GM19463 (cell line): ENCODE data around the gene TPCN2.
A peak's percentile ranks its signal among the peaks of the same experiment; 100 is the strongest.
"Not testable (repeated sequence)": the region's sequence is repeated elsewhere in the genome, so short reads cannot be mapped to it uniquely, and the experiment has no call there.

Experiments
- ATAC-seq: cut with Tn5 transposase; IDR thresholded peaks from one replicate; pipeline ENCODE4 v1.9.1; 2021; ENCODE audit warnings: mild to moderate bottlenecking, moderate library complexity; ENCODE audit not compliant: unreplicated experiment

TPCN2 gene

DNA sequence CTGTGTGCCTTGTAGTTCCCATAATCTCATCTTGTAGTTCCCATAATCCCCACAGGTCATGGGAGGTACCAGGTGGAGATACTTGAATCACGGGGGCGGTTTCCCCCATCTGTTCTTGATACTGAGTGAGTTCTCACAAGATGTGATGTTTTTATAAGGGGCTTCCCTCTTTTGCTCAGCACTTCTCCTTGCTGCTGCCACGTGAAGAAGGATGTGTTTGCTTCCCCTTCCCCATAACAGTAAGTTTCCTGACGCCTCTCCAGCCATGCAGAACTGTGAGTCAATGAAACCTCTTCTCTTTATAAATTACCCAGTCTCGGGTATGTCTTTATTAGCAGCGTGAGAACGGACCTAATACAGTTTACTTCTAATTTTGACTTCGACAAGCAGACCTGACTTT is 93.0 kb downstream of the TPCN2 start:
- ATAC-seq = no peak

DNA sequence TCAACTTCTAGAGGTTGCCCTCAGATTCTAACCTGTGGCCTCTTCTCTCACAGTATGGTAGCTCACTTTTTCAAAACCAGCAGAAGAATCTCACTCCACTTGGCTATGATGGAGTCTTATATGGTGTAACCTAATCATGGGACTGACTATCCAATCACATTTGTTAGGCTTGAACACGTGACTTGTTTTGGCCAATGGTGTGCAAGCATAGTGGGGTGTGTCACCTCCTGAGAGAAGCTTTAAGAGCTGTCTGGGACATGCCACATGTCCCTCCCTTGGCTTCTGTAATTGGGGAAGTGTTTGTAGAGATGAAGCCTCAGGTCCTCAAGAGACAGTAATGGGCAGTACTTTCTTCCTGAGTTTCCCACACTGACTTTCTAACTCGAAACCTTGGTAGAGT is 94.2 kb downstream of the TPCN2 start:
- ATAC-seq = no peak

GRCh38 chr11:69144316-69145049 is 95.8 kb downstream of the TPCN2 start:
- no peak for ATAC-seq

DNA sequence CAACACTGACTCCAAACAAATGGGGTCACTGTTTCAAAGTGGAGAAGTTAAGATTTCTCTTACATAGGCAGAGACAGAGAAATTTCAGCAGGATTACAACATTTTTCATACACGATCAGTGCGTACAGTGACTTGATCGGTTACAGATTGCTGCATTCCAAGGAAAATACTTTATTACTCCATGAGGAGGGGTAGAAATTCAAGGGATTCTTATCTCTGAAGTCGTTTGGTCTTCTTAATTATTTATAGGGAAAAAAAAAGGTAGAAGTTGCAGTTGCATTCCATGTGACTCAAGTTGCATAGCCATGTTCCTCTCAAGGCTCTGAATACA is 96.3 kb downstream of the TPCN2 start:
- no peak for ATAC-seq

- no peak for ATAC-seq
These were observed 99.6 kb downstream of the TPCN2 start for GRCh38 chr11:69148377-69148762.

DNA sequence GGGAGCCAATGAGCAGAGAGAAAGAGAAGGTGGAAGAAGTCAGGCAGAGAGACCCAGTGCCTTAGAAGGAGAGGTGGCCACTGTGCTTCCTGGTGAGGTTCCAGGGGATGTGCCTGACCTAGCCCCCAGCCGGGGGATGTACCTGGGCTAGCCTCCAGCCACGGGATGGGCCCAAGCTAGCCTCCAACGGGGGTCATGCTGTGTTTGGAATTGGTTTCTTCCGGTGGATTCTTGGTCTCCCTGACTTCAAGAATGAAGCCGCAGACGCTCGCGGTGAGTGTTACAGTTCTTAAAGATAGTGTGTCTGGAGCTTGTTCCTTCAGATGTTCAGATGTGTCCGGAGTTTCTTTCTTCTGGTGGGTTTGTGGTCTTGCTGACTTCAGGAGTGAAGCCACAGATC is 100.1 kb downstream of the TPCN2 start:
- no peak for ATAC-seq

DNA sequence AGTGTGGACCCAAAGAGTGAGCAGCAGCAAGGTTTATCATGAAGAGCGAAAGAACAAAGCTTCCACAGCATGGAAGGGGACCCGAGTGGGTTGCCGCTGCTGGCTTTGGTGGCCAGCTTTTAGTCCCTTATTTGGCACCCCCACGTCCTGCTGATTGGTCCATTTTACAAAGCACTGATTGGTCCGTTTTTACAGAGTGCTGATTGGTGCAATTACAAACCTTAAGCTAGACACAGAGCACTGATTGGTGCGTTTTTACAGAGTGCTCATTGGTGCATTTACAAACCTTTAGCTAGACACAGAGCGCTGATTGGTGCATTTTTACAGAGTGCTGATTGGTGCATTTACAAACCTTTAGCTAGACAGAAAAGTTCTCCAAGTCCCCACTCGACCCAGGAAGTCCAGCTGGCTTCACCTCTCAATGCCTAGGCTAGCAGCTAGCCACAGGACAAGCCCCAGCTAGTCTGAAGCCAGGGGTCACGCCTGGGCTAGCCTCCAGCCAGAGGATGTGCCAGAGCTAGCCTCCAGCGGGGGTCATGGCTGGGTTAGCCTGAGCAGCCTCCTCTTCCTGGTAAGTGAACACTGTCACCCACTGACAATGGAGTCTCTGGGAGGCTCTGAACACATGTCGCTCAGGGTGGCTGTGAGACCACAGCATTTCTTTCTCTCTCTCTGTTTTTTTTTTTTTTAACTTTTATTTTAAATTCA is 100.8 kb downstream of the TPCN2 start:
- not testable (repeated sequence) for ATAC-seq

GRCh38 chr11:69150175-69150574 is 101.4 kb downstream of the TPCN2 start:
- ATAC-seq = no peak

- no peak for ATAC-seq
These were observed 103.1 kb downstream of the TPCN2 start for GRCh38 chr11:69151836-69152235.

DNA sequence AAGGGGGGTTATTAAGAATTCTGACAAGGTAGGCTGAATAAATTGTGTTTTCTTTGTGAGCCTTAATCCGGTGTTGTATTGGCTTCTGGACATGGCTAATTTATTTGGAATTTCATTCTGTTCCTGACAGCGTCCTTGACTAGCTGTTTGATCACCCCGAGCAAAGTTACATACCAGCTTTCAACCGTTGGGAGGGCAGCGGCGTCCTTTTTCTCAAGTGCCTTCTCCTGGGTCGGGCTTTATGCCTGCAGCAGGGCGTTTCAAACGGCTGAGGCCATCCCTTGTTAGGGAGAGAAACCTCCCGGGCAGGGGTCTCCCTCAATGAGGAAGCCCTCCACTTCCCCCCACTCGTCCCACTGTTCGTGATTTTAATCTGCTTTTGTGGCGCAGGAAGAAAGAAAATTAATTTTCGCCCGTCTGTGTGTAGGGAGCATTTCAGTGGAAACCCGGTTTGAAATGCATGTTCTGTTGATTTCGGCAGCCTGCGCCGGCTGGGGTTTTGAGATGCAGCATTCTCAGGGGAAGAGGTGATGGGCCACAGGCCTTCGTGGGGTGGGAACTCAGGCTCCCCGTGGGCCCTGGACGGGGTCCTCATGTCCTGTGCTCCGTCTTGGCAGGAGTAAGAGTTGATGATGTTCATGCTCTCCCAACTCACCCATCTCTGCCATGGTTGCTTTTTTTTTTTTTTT is 104.1 kb downstream of the TPCN2 start:
- ATAC-seq = no peak

GRCh38 chr11:69153661-69154060 is 104.9 kb downstream of the TPCN2 start:
- no peak for ATAC-seq

DNA sequence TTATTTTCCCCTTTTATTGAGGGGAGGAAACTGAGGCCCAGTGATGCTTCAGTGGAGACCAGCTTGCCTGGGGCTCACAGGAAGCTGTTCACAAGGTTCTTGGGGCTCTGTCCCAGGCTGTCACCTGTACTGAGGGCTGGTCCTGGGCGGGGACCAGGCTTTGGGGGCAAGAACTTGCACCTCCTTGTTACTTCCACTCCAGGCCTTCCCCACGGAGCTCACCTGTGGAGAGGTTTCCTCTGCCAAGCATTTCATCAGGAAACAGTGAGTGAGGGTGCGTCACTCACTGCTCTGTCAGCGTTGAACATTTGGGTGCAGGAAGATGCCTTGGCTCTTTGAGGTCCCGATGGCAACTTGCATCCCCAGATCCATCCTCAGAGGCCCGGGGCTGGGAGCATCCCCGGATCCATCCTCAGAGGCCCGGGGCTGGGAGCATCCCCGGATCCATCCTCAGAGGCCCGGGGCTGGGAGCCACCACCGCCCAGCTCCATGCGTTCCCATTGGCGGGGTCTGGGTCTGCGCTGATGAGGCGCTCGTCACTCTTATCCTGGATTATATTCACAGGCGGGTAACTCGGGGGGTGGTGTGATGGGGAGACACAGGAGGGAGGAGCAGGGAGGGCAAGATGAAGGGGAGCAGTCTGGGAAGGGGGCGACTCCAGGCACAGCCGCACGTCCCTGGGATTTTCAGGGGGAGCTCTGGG is 105.6 kb downstream of the TPCN2 start:
- ATAC-seq = no peak

DNA sequence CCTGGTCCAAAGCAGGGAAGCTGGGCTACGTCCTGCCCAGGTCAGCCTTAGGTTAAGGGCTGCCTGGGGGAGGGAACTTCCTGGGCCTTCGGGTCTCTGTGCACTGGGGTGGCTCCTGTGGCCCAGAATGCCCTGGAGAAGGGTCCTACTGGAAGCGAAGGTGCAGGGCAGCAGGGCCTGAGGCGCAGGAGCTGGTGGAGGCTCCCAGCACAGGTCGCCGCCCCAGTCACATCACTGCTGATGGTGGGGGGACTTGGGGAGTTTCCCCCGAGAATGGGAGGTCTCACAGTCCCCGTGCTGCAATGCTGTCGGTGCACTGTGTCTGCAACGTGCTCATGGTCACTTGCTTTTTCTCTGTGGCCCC is 106.2 kb downstream of the TPCN2 start:
- ATAC-seq = no peak

DNA sequence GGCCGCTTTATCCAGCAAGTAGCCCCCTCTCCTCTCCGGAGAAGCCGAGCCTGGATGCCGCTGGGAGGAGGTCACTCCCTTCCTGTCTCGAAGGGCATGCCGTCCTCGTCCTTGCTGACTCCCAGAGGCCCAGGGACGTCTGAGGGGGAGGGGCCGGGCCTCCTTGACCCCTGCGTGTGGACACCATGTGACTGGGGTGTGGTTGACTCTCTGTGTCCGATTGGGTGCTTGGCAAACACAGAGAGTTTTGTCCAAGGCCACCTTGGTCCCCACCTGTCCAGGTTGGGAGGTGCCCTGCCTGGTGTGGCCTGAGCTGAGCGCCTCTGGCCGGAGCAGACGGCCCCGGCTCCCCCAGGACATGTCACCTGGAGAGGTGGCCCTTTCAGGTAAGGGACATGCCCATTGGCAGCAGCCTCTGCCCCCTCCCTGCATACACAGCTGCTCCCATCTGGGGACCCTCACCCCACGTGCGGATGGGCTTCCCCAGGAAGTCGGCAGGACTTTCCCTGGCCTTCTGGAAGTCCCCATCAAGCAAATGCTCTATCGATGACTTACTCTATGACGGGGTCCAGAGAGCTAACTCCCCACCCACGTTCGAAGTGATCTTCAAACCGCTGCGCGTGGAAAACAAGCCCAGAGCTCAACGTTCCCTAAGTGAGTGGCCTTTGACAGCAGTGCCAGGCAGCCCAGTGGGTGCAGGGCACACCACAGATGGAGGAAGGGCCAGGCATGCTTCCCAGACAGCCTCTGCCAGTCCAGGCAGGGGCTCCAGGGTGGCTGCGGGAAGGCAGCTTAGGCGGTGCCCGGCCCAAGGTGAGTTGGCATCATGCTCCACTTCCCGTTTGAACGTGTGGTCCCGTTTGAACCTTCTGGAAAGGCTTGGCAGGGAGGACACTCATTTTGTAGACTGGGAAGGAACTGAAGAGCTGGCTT is 106.8 kb downstream of the TPCN2 start, which contains the start of gene SMIM38:
TSS of gene SMIM38 (plus strand) at position 634 of the 933 bp plus-strand sequence. CDS start 1,912 bp downstream, outside the sequence.
- ATAC-seq = peak; percentile 54

DNA sequence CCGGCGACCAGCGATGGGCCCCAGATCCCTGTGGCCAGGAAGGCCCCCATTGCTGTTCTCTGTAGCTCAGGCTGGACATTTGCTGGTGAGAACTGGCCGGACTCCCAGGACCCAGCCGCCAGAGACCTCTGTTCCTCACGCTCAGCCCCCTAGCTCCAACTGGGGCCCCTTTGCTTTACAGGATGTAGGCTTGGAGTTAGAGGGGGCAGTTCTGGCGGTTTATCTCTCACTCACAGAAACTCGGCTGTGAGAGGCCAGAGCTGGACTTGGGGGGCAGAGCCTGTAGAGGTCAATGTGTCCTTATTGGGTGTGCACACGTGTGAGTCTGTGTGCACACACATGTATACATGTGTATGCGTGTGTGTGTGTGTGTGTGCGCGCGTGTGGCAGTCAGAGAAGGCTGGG is 107.5 kb downstream of the TPCN2 start:
- ATAC-seq = no peak

GRCh38 chr11:69156673-69157155 is 108.0 kb downstream of the TPCN2 start:
- ATAC-seq = no peak

DNA sequence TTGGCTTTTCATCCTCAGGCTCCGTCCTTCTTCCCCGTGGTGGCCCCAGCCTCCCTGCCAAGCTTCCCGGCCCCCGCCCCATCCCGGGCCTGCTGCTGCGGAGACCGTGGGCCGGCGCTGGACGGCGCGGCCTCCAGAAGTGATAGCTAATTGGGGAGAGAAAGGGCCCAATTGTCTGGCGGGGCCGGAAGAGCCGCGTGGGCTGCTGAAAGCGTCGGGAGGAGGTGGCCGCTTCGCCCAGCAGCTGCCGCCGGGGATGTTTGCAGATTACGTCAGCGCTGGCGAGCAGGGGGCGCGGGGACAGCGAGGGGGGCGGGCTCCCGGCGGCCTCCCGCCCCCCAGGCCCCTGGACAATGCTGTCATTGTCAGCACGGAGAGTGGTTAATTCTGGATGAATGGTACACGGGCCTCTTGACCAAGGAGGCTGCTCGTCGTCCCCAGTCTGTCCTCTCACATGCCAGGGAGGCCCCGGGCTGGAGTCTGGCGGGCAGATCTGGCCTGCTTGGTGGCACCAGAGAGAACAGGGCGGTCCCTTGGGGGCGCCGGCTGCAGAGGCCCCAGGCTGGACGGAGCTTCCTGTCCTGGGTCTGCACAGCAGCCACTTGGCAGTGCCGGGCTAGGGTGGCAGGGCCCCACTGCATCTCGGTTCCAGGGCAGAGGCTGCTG is 108.6 kb downstream of the TPCN2 start:
- ATAC-seq = no peak

- ATAC-seq = no peak
These were observed 109.1 kb downstream of the TPCN2 start for GRCh38 chr11:69157822-69158231.

- ATAC-seq = no peak
These were observed 109.8 kb downstream of the TPCN2 start for GRCh38 chr11:69158301-69159149.
